ENCODE results near the gene WNK2.
"Not testable (repeated sequence)": the region's sequence is repeated elsewhere in the genome, so short reads cannot be mapped to it uniquely, and the experiment has no call there.

The WNK2 gene

GRCh38 chr9:93338196-93338595 is 154.3 kb downstream of the WNK2 start:
- not testable (repeated sequence) for DNase-seq (ENCODE audit: low read depth)

- DNase-seq (ENCODE audit: low read depth): no peak
Observed at GRCh38 chr9:93340091-93340490, 156.2 kb downstream of the WNK2 start.

GRCh38 chr9:93341820-93342219 is 157.9 kb downstream of the WNK2 start:
- DNase-seq (ENCODE audit: low read depth): not testable (repeated sequence)

GRCh38 chr9:93342428-93342827 is 158.5 kb downstream of the WNK2 start:
- DNase-seq (ENCODE audit: low read depth): not testable (repeated sequence)

GRCh38 chr9:93343663-93344062 is 159.7 kb downstream of the WNK2 start:
- DNase-seq (ENCODE audit: low read depth): no peak

- DNase-seq (ENCODE audit: low read depth): no peak
Observed at GRCh38 chr9:93345643-93346230, 161.8 kb downstream of the WNK2 start.

- DNase-seq (ENCODE audit: low read depth): no peak
Observed at GRCh38 chr9:93346231-93347112, 162.5 kb downstream of the WNK2 start.

- DNase-seq (ENCODE audit: low read depth): not testable (repeated sequence)
Observed at GRCh38 chr9:93347371-93347975, 163.5 kb downstream of the WNK2 start.

- not testable (repeated sequence) for DNase-seq (ENCODE audit: low read depth)
Observed at GRCh38 chr9:93353413-93354310, 169.7 kb downstream of the WNK2 start.

GRCh38 chr9:93354451-93354850 is 170.5 kb downstream of the WNK2 start:
- no peak for DNase-seq (ENCODE audit: low read depth)

GRCh38 chr9:93355827-93356226 is 171.9 kb downstream of the WNK2 start:
- no peak for DNase-seq (ENCODE audit: low read depth)

- no peak for DNase-seq (ENCODE audit: low read depth)
Observed at GRCh38 chr9:93357649-93358048, 173.7 kb downstream of the WNK2 start.

GRCh38 chr9:93359907-93360306 is 176.0 kb downstream of the WNK2 start:
- not testable (repeated sequence) for DNase-seq (ENCODE audit: low read depth)

GRCh38 chr9:93361995-93362394 is 178.1 kb downstream of the WNK2 start:
- no peak for DNase-seq (ENCODE audit: low read depth)

GRCh38 chr9:93364734-93365426 is 180.9 kb downstream of the WNK2 start:
- DNase-seq (ENCODE audit: low read depth): no peak

- no peak for DNase-seq (ENCODE audit: low read depth)
Observed at GRCh38 chr9:93365427-93366118, 181.6 kb downstream of the WNK2 start.

GRCh38 chr9:93366119-93366447 is 182.1 kb downstream of the WNK2 start:
- no peak for DNase-seq (ENCODE audit: low read depth)

- not testable (repeated sequence) for DNase-seq (ENCODE audit: low read depth)
Observed at GRCh38 chr9:93366486-93366885, 182.5 kb downstream of the WNK2 start.

- no peak for DNase-seq (ENCODE audit: low read depth)
Observed at GRCh38 chr9:93368437-93368836, 184.5 kb downstream of the WNK2 start.

- no peak for DNase-seq (ENCODE audit: low read depth)
Observed at GRCh38 chr9:93369686-93370085, 185.7 kb downstream of the WNK2 start.
